GM20000 (cell line): ENCODE data around the gene TNFRSF6B.
A peak's percentile ranks its signal among the peaks of the same experiment; 100 is the strongest.
"Not testable (repeated sequence)": the region's sequence is repeated elsewhere in the genome, so short reads cannot be mapped to it uniquely, and the experiment has no call there.

ENCODE experiments used
- DNase-seq: peaks from one replicate; pipeline ENCODE4 v3.0.0; 2012; ENCODE audit warnings: low spot score
- TF ChIP-seq, protein P1 (sequence below): IDR thresholded peaks from 2 replicates; pipeline ENCODE4 v1.5.1; 2012; ENCODE audit warnings: mild to moderate bottlenecking, control low read depth; ENCODE audit errors: extremely low read depth, missing control alignments

TNFRSF6B gene, protein sequence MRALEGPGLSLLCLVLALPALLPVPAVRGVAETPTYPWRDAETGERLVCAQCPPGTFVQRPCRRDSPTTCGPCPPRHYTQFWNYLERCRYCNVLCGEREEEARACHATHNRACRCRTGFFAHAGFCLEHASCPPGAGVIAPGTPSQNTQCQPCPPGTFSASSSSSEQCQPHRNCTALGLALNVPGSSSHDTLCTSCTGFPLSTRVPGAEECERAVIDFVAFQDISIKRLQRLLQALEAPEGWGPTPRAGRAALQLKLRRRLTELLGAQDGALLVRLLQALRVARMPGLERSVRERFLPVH

GRCh38 chr20:63696628-63697356 lies at the start of gene TNFRSF6B:
TSS of gene TNFRSF6B (plus strand) at chr20:63696652. CDS start at chr20:63696768, 116 bp downstream.
- TF ChIP-seq, protein P1, sequence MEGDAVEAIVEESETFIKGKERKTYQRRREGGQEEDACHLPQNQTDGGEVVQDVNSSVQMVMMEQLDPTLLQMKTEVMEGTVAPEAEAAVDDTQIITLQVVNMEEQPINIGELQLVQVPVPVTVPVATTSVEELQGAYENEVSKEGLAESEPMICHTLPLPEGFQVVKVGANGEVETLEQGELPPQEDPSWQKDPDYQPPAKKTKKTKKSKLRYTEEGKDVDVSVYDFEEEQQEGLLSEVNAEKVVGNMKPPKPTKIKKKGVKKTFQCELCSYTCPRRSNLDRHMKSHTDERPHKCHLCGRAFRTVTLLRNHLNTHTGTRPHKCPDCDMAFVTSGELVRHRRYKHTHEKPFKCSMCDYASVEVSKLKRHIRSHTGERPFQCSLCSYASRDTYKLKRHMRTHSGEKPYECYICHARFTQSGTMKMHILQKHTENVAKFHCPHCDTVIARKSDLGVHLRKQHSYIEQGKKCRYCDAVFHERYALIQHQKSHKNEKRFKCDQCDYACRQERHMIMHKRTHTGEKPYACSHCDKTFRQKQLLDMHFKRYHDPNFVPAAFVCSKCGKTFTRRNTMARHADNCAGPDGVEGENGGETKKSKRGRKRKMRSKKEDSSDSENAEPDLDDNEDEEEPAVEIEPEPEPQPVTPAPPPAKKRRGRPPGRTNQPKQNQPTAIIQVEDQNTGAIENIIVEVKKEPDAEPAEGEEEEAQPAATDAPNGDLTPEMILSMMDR: no peak
- no peak for DNase-seq

DNA sequence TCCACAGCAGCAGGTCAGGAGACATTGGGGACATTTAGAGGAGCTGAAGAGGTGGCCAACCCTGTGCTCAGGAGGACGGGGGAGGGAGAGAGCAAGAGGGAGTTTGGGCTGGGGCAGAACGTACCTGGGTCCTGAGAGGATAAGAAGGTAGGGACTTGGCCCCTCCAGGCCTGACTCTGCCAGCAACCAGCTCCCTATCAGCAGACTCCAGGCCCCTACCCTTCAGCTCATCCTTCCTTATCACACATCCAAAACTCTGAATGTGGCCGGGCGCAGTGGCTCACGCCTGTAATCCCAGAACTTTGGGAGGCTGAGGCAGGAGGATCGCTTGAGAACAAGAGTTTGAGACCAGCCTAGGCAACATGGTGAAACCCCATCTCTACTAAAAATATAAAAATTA lies 48.3 kb upstream of the TNFRSF6B start:
- TF ChIP-seq, protein P1: no peak
- no peak for DNase-seq

- DNase-seq: no peak
- TF ChIP-seq, protein P1: no peak
Observed at GRCh38 chr20:63648895-63649589, 47.4 kb upstream of the TNFRSF6B start.

DNA sequence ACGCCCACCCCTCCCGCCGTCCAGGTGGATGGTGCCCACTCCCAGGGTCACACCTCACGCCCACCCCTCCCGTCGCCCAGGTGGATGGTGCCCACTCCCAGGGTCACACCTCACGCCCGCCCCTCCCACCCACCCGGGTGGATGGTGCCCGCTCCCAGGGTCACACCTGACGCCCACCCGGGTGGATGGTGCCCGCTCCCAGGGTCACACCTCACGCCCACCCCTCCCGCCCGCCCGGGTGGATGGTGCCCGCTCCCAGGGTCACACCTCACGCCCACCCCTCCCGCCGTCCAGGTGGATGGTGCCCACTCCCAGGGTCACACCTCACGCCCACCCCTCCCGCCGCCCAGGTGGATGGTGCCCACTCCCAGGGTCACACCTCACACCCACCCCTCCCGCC lies 46.0 kb upstream of the TNFRSF6B start:
- not testable (repeated sequence) for DNase-seq

GRCh38 chr20:63651942-63652191 lies 44.6 kb upstream of the TNFRSF6B start:
- TF ChIP-seq, protein P1: no peak

GRCh38 chr20:63652192-63652980 lies 44.1 kb upstream of the TNFRSF6B start:
- DNase-seq: no peak

More at GRCh38 chr20:63651942-63652191, 44.6 kb upstream of the TNFRSF6B start:
- peak; percentile 42 for DNase-seq

More at GRCh38 chr20:63652192-63652980, 44.1 kb upstream of the TNFRSF6B start:
- TF ChIP-seq, protein P1: no peak
